ENCODE measurements around the gene ADTRP. TPM values are rescaled to one million over a fixed set of nuclear protein-coding genes. Genes with fewer than 3 reads are reported as not detected.

Gene ADTRP
- total RNA-seq, 1 donor from 2014 or later = 2.0 TPM

DNA sequence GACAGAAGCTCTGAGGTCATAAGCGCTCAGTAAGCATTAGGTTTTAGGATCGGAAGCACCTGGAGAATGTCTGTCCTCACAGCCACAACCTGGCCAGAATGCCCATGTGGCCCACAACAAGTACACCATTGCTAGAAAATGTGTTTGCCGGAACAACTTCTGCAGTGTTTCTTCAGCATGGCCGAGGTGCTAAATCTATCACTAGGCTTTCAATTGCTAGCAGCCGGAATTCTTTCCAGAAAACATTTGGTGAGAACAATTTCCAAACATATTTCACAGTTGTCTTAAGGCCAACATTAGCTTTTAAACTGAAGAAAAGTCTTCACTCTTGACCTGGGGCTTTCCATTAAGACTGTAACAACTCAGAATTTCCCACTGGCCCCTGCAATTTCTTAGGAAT is 18.2 kb upstream of the ADTRP start:
- Mint-ChIP-seq H3K4me3 (no peak overlapping the region), H3K9me3 (peaks cover 9% of the 10 kb centered on the region), H3K4me1 (no peaks in the 10 kb centered on the region), H3K36me3 (ENCODE audit: low read depth) (no peaks in the 10 kb centered on the region), H3K27ac (no peak overlapping the region), H3K27me3 (peaks cover 8% of the 10 kb centered on the region)
- intact Hi-C loops (cut with micrococcal nuclease) = no loop called here
- CTCF ChIA-PET = no interaction called here
- no peak for TF ChIP-seq CTCF (IDR thresholded peaks at IDR 0.05)
- POLR2A ChIA-PET = no interaction called here
- no peak for ATAC-seq (ENCODE audit: low read depth)
- DNase-seq = no peak

- ChIA-PET CTCF (no interaction called here), POLR2A (no interaction called here)
- no peak overlapping the region for H3K27ac Mint-ChIP-seq
Observed at GRCh38 chr6:11795403-11795802, 16.8 kb upstream of the ADTRP start.

GRCh38 chr6:11793277-11793676 is 14.7 kb upstream of the ADTRP start:
- no peaks in the 10 kb centered on the region for H3K36me3 Mint-ChIP-seq (ENCODE audit: low read depth)

More at GRCh38 chr6:11795403-11795802, 16.8 kb upstream of the ADTRP start:
- Mint-ChIP-seq H3K36me3 (ENCODE audit: low read depth) (no peaks in the 10 kb centered on the region), H3K4me3 (no peak overlapping the region), H3K27me3 (peaks cover 8% of the 10 kb centered on the region), H3K9me3 (peaks cover 9% of the 10 kb centered on the region), H3K4me1 (no peaks in the 10 kb centered on the region)
- TF ChIP-seq CTCF (IDR thresholded peaks at IDR 0.05) = no peak
- intact Hi-C loops (cut with micrococcal nuclease) = no loop called here
- ATAC-seq (ENCODE audit: low read depth) = no peak
- DNase-seq = no peak

GRCh38 chr6:11791354-11792107 is 12.9 kb upstream of the ADTRP start:
- CTCF ChIA-PET = no interaction called here
- Mint-ChIP-seq H3K27ac (no peak overlapping the region), H3K4me3 (no peak overlapping the region), H3K27me3 (peaks cover 3% of the 10 kb centered on the region), H3K36me3 (ENCODE audit: low read depth) (no peaks in the 10 kb centered on the region), H3K9me3 (peaks cover 9% of the 10 kb centered on the region), H3K4me1 (no peaks in the 10 kb centered on the region)
- no peak for TF ChIP-seq CTCF (IDR thresholded peaks at IDR 0.05)
- intact Hi-C loops (cut with micrococcal nuclease) = no loop called here
- DNase-seq (no peak), ATAC-seq (ENCODE audit: low read depth) (no peak)
- POLR2A ChIA-PET = no interaction called here

More at GRCh38 chr6:11793277-11793676, 14.7 kb upstream of the ADTRP start:
- ATAC-seq (ENCODE audit: low read depth) = no peak
- DNase-seq = no peak
- Mint-ChIP-seq H3K27ac (no peak overlapping the region), H3K4me1 (no peaks in the 10 kb centered on the region), H3K9me3 (peaks cover 9% of the 10 kb centered on the region), H3K27me3 (peaks cover 6% of the 10 kb centered on the region), H3K4me3 (no peak overlapping the region)
- no peak for TF ChIP-seq CTCF (IDR thresholded peaks at IDR 0.05)
- intact Hi-C loops (cut with micrococcal nuclease) = no loop called here
- CTCF ChIA-PET = no interaction called here
- POLR2A ChIA-PET = no interaction called here

DNA sequence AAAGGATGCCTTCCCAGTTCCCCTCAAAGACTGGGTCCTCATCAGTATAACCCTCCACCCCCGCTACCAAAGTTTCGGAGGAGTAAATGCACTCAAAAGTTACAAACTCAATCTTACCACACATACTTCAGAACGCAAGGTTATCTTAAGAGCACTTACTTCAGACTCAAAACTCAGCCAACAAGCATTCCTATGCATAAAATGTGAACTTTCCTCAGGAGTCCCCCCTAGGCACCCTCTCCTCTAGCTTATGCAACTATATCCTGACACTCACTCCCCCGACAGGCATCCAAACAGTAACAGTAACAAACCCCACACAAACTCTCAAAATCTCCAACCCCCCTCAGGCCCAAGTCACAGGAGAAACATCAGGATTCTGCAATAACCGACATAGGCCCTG is 11.1 kb upstream of the ADTRP start:
- Mint-ChIP-seq H3K27ac (no peak overlapping the region), H3K36me3 (ENCODE audit: low read depth) (no peaks in the 10 kb centered on the region), H3K9me3 (peaks cover 9% of the 10 kb centered on the region), H3K27me3 (peaks cover 7% of the 10 kb centered on the region), H3K4me3 (no peak overlapping the region), H3K4me1 (peaks cover 3% of the 10 kb centered on the region)
- ChIA-PET POLR2A (no interaction called here), CTCF (no interaction called here)
- no peak for TF ChIP-seq CTCF (IDR thresholded peaks at IDR 0.05)
- intact Hi-C loops (cut with micrococcal nuclease) = no loop called here
- ATAC-seq (ENCODE audit: low read depth) (no peak), DNase-seq (no peak)
